ENCODE data around the gene CHADL. TPM values are rescaled to one million over a fixed set of nuclear protein-coding genes. Genes with fewer than 3 reads are reported as not detected.
A peak's percentile ranks its signal among the peaks of the same experiment; 100 is the strongest.

CHADL gene
- total and polyA plus RNA-seq, 4 donors, result 1.00 to 4.2 (median 3.9) TPM

DNA sequence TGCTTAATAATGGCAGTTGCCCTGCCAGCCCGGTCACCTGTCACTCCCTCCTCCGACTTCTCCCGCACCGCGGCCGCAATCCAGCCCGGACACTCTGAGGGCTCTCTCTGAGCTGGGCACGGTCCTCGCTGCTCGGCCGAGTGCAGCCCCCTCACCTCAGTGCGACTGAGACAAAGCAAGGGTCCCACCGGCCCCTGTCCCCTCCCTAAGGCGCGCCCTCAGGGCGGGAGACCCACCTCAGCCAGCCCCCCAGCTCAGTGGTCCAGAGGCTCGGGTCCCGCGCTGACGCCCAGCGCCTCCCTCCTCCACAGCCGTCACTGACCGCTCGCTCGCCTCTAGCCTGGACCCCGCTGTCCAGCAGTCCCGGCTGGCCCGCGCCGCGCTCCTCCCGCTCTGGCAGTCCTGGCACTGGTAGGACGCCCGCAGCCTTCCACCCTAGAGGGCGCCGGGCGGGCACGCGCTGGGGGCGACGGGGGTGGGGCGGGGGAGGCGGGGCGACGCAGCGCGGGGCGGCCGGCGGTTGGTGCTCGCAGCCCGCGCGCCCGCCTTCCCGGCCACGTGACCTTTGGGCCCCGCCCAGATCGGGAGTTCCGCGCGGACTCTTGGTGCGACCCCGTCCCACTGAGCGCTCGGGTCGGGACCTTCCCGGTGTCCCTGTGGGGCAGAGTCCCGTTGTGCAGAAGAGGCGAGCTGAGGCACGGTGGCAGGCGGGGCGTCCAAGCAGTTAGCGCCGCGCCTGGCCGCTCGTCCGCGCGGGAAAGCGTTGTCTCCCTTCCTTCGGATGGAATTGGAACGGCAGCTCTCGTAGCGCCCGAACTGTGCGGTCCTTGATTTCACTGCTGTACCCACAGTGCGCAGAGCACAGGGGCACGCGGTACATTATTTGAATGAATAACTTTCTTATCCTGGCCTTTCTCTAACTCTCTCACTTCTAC lies 43.4 kb downstream of the CHADL start:
- DNase-seq (peak; percentile 74 to 81 (median 80)), ATAC-seq (ENCODE audit: insufficient read depth, low FRiP score) (peak; percentile 88)
- no peaks in the 10 kb centered on the region for H3K36me3 ChIP-seq (ENCODE audit: control insufficient read depth in 4 of 4, insufficient read depth in 4 of 4, low read length in 4 of 4)
- peaks cover 0 to 3% (median 0%) of the 10 kb centered on the region in 5 donors for H3K4me1 ChIP-seq (ENCODE audit: control insufficient read depth in 5 of 5, insufficient read depth in 5 of 5, low read length in 5 of 5)
- peak overlapping the region; percentile 76 for H3K4me3 ChIP-seq
- TF ChIP-seq, protein P1, sequence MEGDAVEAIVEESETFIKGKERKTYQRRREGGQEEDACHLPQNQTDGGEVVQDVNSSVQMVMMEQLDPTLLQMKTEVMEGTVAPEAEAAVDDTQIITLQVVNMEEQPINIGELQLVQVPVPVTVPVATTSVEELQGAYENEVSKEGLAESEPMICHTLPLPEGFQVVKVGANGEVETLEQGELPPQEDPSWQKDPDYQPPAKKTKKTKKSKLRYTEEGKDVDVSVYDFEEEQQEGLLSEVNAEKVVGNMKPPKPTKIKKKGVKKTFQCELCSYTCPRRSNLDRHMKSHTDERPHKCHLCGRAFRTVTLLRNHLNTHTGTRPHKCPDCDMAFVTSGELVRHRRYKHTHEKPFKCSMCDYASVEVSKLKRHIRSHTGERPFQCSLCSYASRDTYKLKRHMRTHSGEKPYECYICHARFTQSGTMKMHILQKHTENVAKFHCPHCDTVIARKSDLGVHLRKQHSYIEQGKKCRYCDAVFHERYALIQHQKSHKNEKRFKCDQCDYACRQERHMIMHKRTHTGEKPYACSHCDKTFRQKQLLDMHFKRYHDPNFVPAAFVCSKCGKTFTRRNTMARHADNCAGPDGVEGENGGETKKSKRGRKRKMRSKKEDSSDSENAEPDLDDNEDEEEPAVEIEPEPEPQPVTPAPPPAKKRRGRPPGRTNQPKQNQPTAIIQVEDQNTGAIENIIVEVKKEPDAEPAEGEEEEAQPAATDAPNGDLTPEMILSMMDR (IDR thresholded peaks at IDR 0.05; ENCODE audit: control extremely low read depth, extremely low read depth), result no peak
- H3K27ac ChIP-seq (ENCODE audit: low read depth in 1 of 2, low read length in 1 of 2), result peak overlapping the region; percentile 60 to 65
- H3K9ac ChIP-seq (ENCODE audit: insufficient read depth in 1 of 2, low read length in 2 of 2), result peak overlapping the region in 1 of 2 donors; percentile 49
- no peaks in the 10 kb centered on the region for H3K9me3 ChIP-seq (ENCODE audit: control insufficient read depth in 4 of 4, insufficient read depth in 3 of 4, low read length in 3 of 4)
- WGBS, 2 donors, result 0% methylated on average over 68 to 91 of the region's 91 CpGs
- H3K27me3 ChIP-seq (ENCODE audit: control insufficient read depth in 3 of 3, insufficient read depth in 3 of 3, low read length in 2 of 3), result no peaks in the 10 kb centered on the region

DNA sequence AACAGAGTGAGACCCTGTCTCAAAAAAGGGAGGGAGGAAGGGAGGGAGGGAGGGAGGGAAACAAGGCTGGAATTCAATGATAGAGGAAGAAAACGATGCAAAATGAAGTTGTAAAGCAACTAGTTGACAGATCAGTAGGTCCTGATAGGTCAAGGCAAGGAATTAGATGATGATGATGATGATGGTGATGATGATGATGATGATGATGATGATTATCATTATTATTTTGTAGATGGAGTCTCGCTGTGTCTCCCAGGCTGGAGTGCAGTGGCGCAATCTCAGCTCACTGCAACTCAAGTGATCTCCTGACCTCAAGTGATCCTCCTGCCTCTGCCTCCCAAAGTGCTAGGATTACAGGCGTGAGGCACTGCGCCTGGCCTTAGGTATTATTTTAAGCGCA lies 46.9 kb downstream of the CHADL start:
- TF ChIP-seq, protein P1 (IDR thresholded peaks at IDR 0.05; ENCODE audit: control extremely low read depth, extremely low read depth), result no peak
- H3K9me3 ChIP-seq (ENCODE audit: control insufficient read depth in 4 of 4, insufficient read depth in 3 of 4, low read length in 3 of 4), result no peaks in the 10 kb centered on the region
- no peak overlapping the region for H3K9ac ChIP-seq (ENCODE audit: insufficient read depth in 1 of 2, low read length in 2 of 2)
- peaks cover 0 to 3% (median 0%) of the 10 kb centered on the region in 5 donors for H3K4me1 ChIP-seq (ENCODE audit: control insufficient read depth in 5 of 5, insufficient read depth in 5 of 5, low read length in 5 of 5)
- WGBS, 2 donors, result 74 to 89% methylated on average over 6 of the region's 6 CpGs
- ATAC-seq (ENCODE audit: insufficient read depth, low FRiP score) (no peak), DNase-seq (no peak)
- H3K27ac ChIP-seq (ENCODE audit: low read depth in 1 of 2, low read length in 1 of 2), result no peak overlapping the region
- H3K36me3 ChIP-seq (ENCODE audit: control insufficient read depth in 4 of 4, insufficient read depth in 4 of 4, low read length in 4 of 4), result no peaks in the 10 kb centered on the region
- no peaks in the 10 kb centered on the region for H3K27me3 ChIP-seq (ENCODE audit: control insufficient read depth in 3 of 3, insufficient read depth in 3 of 3, low read length in 2 of 3)
- no peak overlapping the region for H3K4me3 ChIP-seq

DNA sequence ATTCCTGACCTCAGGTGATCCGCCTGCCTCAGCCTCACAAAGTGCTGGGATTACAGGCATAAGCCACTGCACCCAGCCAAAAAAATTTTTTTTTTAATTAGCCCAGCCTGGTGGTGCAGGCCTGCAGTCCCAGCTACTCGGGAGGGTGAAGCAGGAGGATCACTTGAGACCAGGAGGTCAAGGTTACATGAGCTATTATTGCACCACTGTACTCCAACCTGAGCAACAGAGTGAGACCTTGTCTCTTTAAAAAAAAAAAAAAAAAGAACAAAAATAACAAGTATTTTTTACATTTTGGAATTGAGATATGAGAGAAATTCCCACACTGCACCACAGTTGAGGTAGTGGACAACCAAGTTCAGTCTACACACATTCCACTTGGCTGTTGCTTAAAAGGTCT lies 49.3 kb downstream of the CHADL start:
- no peak for ATAC-seq (ENCODE audit: insufficient read depth, low FRiP score)
- 87 to 93% methylated on average over 2 of the region's 2 CpGs for WGBS, 2 donors

More for the DNA sequence above, 49.3 kb downstream of the CHADL start:
- H3K36me3 ChIP-seq (ENCODE audit: control insufficient read depth in 4 of 4, insufficient read depth in 4 of 4, low read length in 4 of 4), result no peaks in the 10 kb centered on the region
- no peak overlapping the region for H3K9ac ChIP-seq (ENCODE audit: insufficient read depth in 1 of 2, low read length in 2 of 2)
- H3K9me3 ChIP-seq (ENCODE audit: control insufficient read depth in 4 of 4, insufficient read depth in 3 of 4, low read length in 3 of 4), result no peaks in the 10 kb centered on the region
- no peaks in the 10 kb centered on the region for H3K27me3 ChIP-seq (ENCODE audit: control insufficient read depth in 3 of 3, insufficient read depth in 3 of 3, low read length in 2 of 3)
- no peaks in the 10 kb centered on the region for H3K4me1 ChIP-seq (ENCODE audit: control insufficient read depth in 5 of 5, insufficient read depth in 5 of 5, low read length in 5 of 5)
- H3K27ac ChIP-seq (ENCODE audit: low read depth in 1 of 2, low read length in 1 of 2), result no peak overlapping the region
- TF ChIP-seq, protein P1 (IDR thresholded peaks at IDR 0.05; ENCODE audit: control extremely low read depth, extremely low read depth), result no peak
- H3K4me3 ChIP-seq, result no peak overlapping the region
- DNase-seq, result no peak
